Subcutaneous adipose tissue (tissue), 4 donors: Measurements from ENCODE around the gene ADGRL1. TPM values are rescaled to one million over a fixed set of nuclear protein-coding genes. Genes with fewer than 3 reads are reported as not detected.

Source experiments
- CTCF ChIP-seq: fragments of 450-650 bp; IDR thresholded peaks from one replicate; pipeline ENCODE4 v1.5.1; 2016; ENCODE audit warnings: low read depth, mild to moderate bottlenecking, control low read depth, antibody characterized with exemption, moderate library complexity
- total RNA-seq, 4 donors: library from RNA; depleted of rRNA; stranded (reverse); fragments of >200 nt; gene quantifications; one replicate each; pipeline ENCODE4 v1.1.0, GENCODE V29; 2016

Gene ADGRL1
- total RNA-seq, 4 donors from 2014 or later, result 8.2 to 25.2 (median 11.4) TPM

GRCh38 chr19:14168259-14168972, 37.6 kb downstream of the ADGRL1 start:
- no peak for TF ChIP-seq CTCF

- no peak for TF ChIP-seq CTCF
These were observed 38.3 kb downstream of the ADGRL1 start for GRCh38 chr19:14167576-14168138.

- no peak for TF ChIP-seq CTCF
These were observed 38.9 kb downstream of the ADGRL1 start for GRCh38 chr19:14166999-14167575.

GRCh38 chr19:14165990-14166830, 39.8 kb downstream of the ADGRL1 start:
- no peak for TF ChIP-seq CTCF

- no peak for TF ChIP-seq CTCF
These were observed 41.1 kb downstream of the ADGRL1 start for GRCh38 chr19:14164724-14165493.

- TF ChIP-seq CTCF, result no peak
These were observed 41.9 kb downstream of the ADGRL1 start for GRCh38 chr19:14164082-14164481.
